IPS DF 6.9 (cell line): Measurements from ENCODE around the gene OR6C6.
"Not testable (repeated sequence)": the region's sequence is repeated elsewhere in the genome, so short reads cannot be mapped to it uniquely, and the experiment has no call there.

Experiments used
- DNase-seq: peaks from one replicate; pipeline ENCODE4 v3.0.0-alpha.2; 2013; ENCODE audit warnings: low read depth, low spot score
- H3K27ac ChIP-seq: one replicate; pipeline ENCODE4 v1.5.1; 2013; ENCODE audit warnings: low read length, control low read depth
- H3K27me3 ChIP-seq: 2 replicates; pipeline ENCODE4 v1.6.1; 2013; ENCODE audit warnings: mild to moderate bottlenecking, low read length; ENCODE audit not compliant: control insufficient read depth, insufficient read depth
- H3K36me3 ChIP-seq: 2 replicates; pipeline ENCODE4 v1.6.1; 2013; ENCODE audit warnings: low read length; ENCODE audit not compliant: control insufficient read depth, insufficient read depth
- H3K4me1 ChIP-seq: 2 replicates; pipeline ENCODE4 v1.6.1; 2013; ENCODE audit warnings: low read length; ENCODE audit not compliant: control insufficient read depth, insufficient read depth
- H3K4me3 ChIP-seq: 2 replicates; pipeline ENCODE4 v1.5.1; 2013; ENCODE audit warnings: mild to moderate bottlenecking, low read length
- H3K9me3 ChIP-seq: 2 replicates; pipeline ENCODE4 v1.6.1; 2013; ENCODE audit warnings: low read length, inconsistent platforms; ENCODE audit not compliant: control insufficient read depth, insufficient read depth
- WGBS: extraction: QIAGEN DNeasy Blood & Tissue Kit; methylation state at CpG from one replicate; pipeline ENCODE4 v1.1.7; 2013; ENCODE audit warnings: mixed read lengths, missing lambda C conversion rate; ENCODE audit not compliant: insufficient read length, insufficient coverage; 5-methylcytosine and 5-hydroxymethylcytosine counted together

OR6C6 gene

DNA sequence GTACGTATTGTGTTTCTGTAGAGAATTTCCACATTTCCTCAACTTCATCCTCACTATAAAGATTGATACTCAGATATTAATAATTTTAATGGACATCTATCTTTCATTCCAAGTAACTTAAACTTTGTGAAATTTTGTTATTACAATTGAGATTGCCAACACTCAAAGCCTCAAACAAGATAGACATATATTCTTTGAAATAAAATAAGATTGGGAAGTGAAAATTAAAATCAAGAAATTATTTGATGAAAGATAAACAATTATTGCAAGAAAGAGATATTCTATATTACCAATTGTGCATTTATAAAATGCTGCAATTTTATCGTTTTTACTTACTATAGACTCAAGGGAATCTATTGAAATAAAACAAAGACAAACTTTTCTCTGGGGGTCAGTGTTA is at the start of gene OR6C6:
Gene OR6C6, minus strand, starts transcription at position 101 of the 400 bp plus-strand sequence. CDS start 1,337 bp downstream, outside the sequence.
- Histone ChIP-seq H3K9me3 (no peaks in the 10 kb centered on the region), H3K4me1 (no peaks in the 10 kb centered on the region), H3K4me3 (no peak within 1 kb of the TSS), H3K27me3 (no peaks in the 10 kb centered on the region), H3K36me3 (no peaks in the 10 kb centered on the region), H3K27ac (no peak within 1 kb of the TSS)
- WGBS, result no CpG with 5 or more reads among the region's 2 CpGs
- no peak for DNase-seq

DNA sequence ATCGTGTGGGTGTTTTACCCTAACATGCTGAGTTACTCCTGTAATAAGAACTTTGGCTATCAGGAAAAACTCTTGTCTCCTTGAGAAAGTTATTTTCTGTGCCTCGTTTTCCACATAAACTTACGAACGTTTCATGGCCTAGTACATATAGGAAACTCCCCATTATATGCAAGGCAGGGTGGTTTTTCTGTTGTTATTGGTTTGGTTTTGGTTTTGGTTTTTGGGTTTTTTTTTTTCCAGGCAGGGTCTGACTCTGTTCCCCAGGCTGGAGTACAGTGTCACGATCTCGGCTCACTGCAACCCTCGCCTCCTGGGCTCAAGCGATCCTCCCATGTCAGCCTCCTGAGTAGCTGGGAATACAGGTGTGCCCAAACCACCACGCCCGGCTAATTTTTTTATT is 39.6 kb upstream of the OR6C6 start:
- no peak overlapping the region for H3K27ac ChIP-seq
- H3K4me1 ChIP-seq, result no peaks in the 10 kb centered on the region; the same call in 1 of the 2 replicates
- H3K4me3 ChIP-seq, result no peak overlapping the region
- no CpG with 5 or more reads among the region's 10 CpGs for WGBS
- H3K36me3 ChIP-seq, result no peaks in the 10 kb centered on the region
- no peak for DNase-seq
- H3K9me3 ChIP-seq, result no peaks in the 10 kb centered on the region
- H3K27me3 ChIP-seq, result no peaks in the 10 kb centered on the region

DNA sequence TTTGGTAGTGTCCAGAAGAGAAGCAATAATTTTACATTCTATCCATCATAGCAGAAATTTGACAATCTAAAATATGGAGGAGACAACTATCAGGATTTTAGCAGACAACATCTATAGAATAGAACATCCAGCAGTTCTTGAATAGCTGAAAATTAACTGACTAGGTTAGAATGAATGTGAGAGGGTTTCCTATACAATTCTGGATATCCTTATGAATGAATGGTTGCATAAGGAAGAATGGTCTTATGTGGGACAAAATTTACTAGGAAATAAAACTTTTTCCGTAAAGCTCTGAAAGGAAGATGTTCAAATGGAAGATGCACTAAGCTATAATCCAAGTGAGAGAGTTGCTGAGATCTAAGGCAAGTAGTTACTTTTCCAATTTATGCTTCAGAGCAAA is 34.1 kb upstream of the OR6C6 start, which contains the start of gene OR6C3:
Gene OR6C3, plus strand, starts transcription at position 301 of the 400 bp plus-strand sequence. CDS start 955 bp downstream, outside the sequence.
- Histone ChIP-seq H3K4me3 (no peak within 1 kb of the TSS), H3K27ac (no peak within 1 kb of the TSS), H3K4me1 (no peaks in the 10 kb centered on the region), H3K27me3 (no peaks in the 10 kb centered on the region), H3K9me3 (no peaks in the 10 kb centered on the region), H3K36me3 (no peaks in the 10 kb centered on the region)
- DNase-seq, result no peak
- no CpG with 5 or more reads among the region's 1 CpG for WGBS

DNA sequence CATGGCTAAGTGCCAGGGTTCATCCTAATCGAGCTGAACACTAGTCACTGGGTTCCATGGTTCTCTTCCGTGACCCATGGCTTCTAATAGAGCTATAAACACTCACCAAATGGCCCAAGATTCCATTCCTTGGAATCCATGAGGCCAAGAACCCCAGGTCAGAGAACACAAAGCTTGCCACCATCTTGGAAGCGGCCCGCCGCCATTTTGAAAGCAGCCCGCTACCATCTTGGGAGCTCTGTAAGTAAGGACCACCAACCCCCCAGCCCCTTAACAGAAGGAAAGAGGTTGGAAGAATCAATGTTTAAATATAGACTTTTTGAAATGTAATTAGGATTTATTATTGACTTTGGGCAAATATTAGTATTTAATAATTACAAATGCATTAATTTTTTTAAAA is 29.4 kb upstream of the OR6C6 start:
- not testable (repeated sequence) for H3K36me3 ChIP-seq, H3K4me1 ChIP-seq, H3K27me3 ChIP-seq, H3K9me3 ChIP-seq, H3K27ac ChIP-seq, H3K4me3 ChIP-seq, DNase-seq
- WGBS, result no CpG with 5 or more reads among the region's 6 CpGs

GRCh38 chr12:55320201-55320600 is 23.8 kb upstream of the OR6C6 start:
- H3K9me3 ChIP-seq, result no peaks in the 10 kb centered on the region
- WGBS, result no CpG with 5 or more reads among the region's 4 CpGs
- H3K27ac ChIP-seq, result no peak overlapping the region
- no peak for DNase-seq
- no peak overlapping the region for H3K4me3 ChIP-seq
- H3K36me3 ChIP-seq, result no peaks in the 10 kb centered on the region
- H3K27me3 ChIP-seq, result no peaks in the 10 kb centered on the region
- H3K4me1 ChIP-seq, result no peaks in the 10 kb centered on the region

GRCh38 chr12:55314043-55314442 is 17.7 kb upstream of the OR6C6 start, which contains the start of gene OR6C1:
TSS of gene OR6C1 (plus strand) at chr12:55314343. CDS start at chr12:55320600, 6,257 bp downstream.
- WGBS, result no CpG with 5 or more reads among the region's 2 CpGs
- Histone ChIP-seq H3K27ac (no peak within 1 kb of the TSS), H3K9me3 (no peaks in the 10 kb centered on the region), H3K36me3 (no peaks in the 10 kb centered on the region), H3K4me1 (no peaks in the 10 kb centered on the region), H3K27me3 (no peaks in the 10 kb centered on the region), H3K4me3 (no peak within 1 kb of the TSS)
- no peak for DNase-seq

DNA sequence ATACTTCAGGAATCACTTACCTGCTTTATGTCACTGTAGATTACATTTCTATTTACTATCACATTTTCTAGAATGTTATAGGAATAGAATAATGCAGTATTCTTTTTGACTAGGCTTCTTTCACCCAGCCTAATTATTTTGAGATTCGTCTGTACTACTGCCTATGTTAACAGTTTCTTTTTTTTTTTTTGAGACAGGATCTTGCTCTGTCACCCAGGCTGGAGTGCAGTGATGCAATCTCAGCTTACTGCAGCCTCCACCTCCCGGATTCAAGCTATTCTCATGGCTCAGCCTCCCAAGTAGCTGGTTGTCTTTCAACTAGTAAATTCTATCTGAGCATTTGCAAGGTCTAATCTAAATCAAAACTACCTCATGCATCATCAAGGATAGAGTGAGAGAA is 6.4 kb downstream of the OR6C6 start:
- no CpG with 5 or more reads among the region's 2 CpGs for WGBS
- no peak for DNase-seq

DNA sequence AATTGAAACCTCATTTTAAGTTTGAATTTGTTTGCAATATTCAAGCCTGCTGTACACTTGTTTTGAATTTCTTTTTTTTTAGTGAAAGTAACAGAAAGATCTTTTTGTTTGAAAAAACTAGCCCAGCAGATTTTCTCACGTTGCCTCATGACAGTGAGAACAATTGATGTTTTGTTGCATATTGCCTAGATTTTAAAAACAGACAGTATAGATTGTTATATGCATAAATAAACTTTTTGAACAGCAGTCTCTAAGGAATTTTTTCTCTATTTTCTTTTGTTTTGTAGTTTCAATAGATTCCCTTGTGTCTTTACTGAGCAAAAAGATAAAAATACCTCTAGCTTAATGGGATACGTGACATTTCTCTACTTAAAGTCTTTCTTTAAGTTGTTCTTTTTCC is 15.4 kb downstream of the OR6C6 start:
- no peaks in the 10 kb centered on the region for H3K9me3 ChIP-seq
- H3K4me3 ChIP-seq, result no peak overlapping the region
- H3K27ac ChIP-seq, result no peak overlapping the region
- no peaks in the 10 kb centered on the region for H3K36me3 ChIP-seq
- H3K27me3 ChIP-seq, result no peaks in the 10 kb centered on the region
- DNase-seq, result no peak
- no peaks in the 10 kb centered on the region for H3K4me1 ChIP-seq
- no CpG with 5 or more reads among the region's 2 CpGs for WGBS

More for the DNA sequence above, 6.4 kb downstream of the OR6C6 start:
- H3K9me3 ChIP-seq, result no peaks in the 10 kb centered on the region
- no peaks in the 10 kb centered on the region for H3K4me1 ChIP-seq
- H3K27ac ChIP-seq, result no peak overlapping the region
- no peaks in the 10 kb centered on the region for H3K27me3 ChIP-seq
- no peaks in the 10 kb centered on the region for H3K36me3 ChIP-seq
- no peak overlapping the region for H3K4me3 ChIP-seq

GRCh38 chr12:55258303-55258702 is 38.1 kb downstream of the OR6C6 start:
- no peak overlapping the region for H3K27ac ChIP-seq
- DNase-seq, result no peak
- H3K4me3 ChIP-seq, result no peak overlapping the region
- no peaks in the 10 kb centered on the region for H3K27me3 ChIP-seq
- WGBS, result no CpG with 5 or more reads among the region's 2 CpGs
- H3K36me3 ChIP-seq, result no peaks in the 10 kb centered on the region
- no peaks in the 10 kb centered on the region for H3K4me1 ChIP-seq
- no peaks in the 10 kb centered on the region for H3K9me3 ChIP-seq

DNA sequence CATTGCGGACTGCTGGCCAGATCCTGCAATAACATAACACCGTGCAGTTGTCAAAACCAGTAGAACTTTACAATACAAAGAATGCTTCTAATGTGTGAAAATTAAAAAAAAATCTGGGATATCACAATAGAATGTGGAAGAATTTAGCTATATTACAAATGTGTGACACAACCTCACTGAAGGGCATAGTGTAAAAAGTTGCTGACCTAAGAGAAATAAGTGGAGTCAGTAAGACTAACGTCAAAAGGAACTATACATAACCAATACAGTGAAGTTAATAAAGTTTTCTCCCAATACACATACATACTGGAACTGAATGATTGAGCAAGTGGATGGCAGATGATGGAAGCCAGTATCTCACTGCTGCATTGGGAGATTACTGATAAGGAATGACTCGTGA is 39.5 kb downstream of the OR6C6 start:
- Histone ChIP-seq H3K36me3 (no peaks in the 10 kb centered on the region), H3K9me3 (no peaks in the 10 kb centered on the region), H3K27ac (no peak overlapping the region), H3K27me3 (no peaks in the 10 kb centered on the region), H3K4me1 (no peaks in the 10 kb centered on the region), H3K4me3 (no peak overlapping the region)
- DNase-seq, result no peak
- no CpG with 5 or more reads among the region's 4 CpGs for WGBS

- Histone ChIP-seq H3K27me3 (no peaks in the 10 kb centered on the region), H3K4me3 (no peak overlapping the region), H3K27ac (no peak overlapping the region), H3K4me1 (no peaks in the 10 kb centered on the region), H3K9me3 (no peaks in the 10 kb centered on the region), H3K36me3 (no peaks in the 10 kb centered on the region)
- DNase-seq, result no peak
These were observed 43.1 kb downstream of the OR6C6 start for GRCh38 chr12:55253281-55253680.
